Trophoblast cell (in vitro differentiated cells and primary cell): Measurements from ENCODE around the gene YKT6.
"Not testable (repeated sequence)": the region's sequence is repeated elsewhere in the genome, so short reads cannot be mapped to it uniquely, and the experiment has no call there.

ENCODE experiments used
- DNase-seq, 2 donors: peaks; one replicate each; pipeline ENCODE4 v3.0.0-alpha.2; 2016
- H2AFZ ChIP-seq: 2 replicates; pipeline ENCODE4 v1.6.1; 2013; ENCODE audit warnings: low read length, moderate library complexity, mild to moderate bottlenecking; ENCODE audit not compliant: insufficient read depth, poor library complexity
- H2AK5ac ChIP-seq: 2 replicates; pipeline ENCODE4 v1.6.1; 2013; ENCODE audit warnings: mild to moderate bottlenecking, low read length
- H2BK120ac ChIP-seq: 2 replicates; pipeline ENCODE4 v1.6.1; 2013; ENCODE audit warnings: low read length, mild to moderate bottlenecking, moderate library complexity; ENCODE audit not compliant: insufficient read depth, poor library complexity
- H2BK12ac ChIP-seq: 2 replicates; pipeline ENCODE4 v1.6.1; 2013; ENCODE audit warnings: mild to moderate bottlenecking, low read length, moderate library complexity
- H2BK5ac ChIP-seq: 2 replicates; pipeline ENCODE4 v1.6.1; 2013; ENCODE audit warnings: low read length, low read depth, moderate library complexity, mild to moderate bottlenecking; ENCODE audit not compliant: poor library complexity
- H3K14ac ChIP-seq: 2 replicates; pipeline ENCODE4 v1.6.1; 2013; ENCODE audit warnings: mild to moderate bottlenecking, low read length
- H3K18ac ChIP-seq: 2 replicates; pipeline ENCODE4 v1.6.1; 2013; ENCODE audit warnings: mild to moderate bottlenecking, low read length
- H3K23ac ChIP-seq: 2 replicates; pipeline ENCODE4 v1.6.1; 2013; ENCODE audit warnings: low read length
- H3K27ac ChIP-seq: 2 replicates; pipeline ENCODE4 v1.5.1; 2013; ENCODE audit warnings: low read depth, mild to moderate bottlenecking, inconsistent platforms, low read length, moderate library complexity
- H3K27me3 ChIP-seq: 2 replicates; pipeline ENCODE4 v1.6.1; 2013; ENCODE audit warnings: inconsistent platforms, mild to moderate bottlenecking, low read length, moderate library complexity; ENCODE audit not compliant: insufficient read depth
- H3K36me3 ChIP-seq, 2 experiments: 1 replicate in 1 of 2; 2 replicates in 1 of 2; pipeline ENCODE4 v1.6.1; 2013; ENCODE audit warnings: low read length in 2 of 2, mild to moderate bottlenecking in 2 of 2, moderate library complexity in 1 of 2; ENCODE audit not compliant: insufficient read depth in 2 of 2, control insufficient read depth in 1 of 2
- H3K4ac ChIP-seq: 2 replicates; pipeline ENCODE4 v1.6.1; 2013; ENCODE audit warnings: low read depth, mild to moderate bottlenecking, low read length, moderate library complexity
- H3K4me1 ChIP-seq, 2 experiments: 1 replicate in 1 of 2; 2 replicates in 1 of 2; pipeline ENCODE4 v1.6.1; 2013; ENCODE audit warnings: low read length in 2 of 2, mild to moderate bottlenecking in 2 of 2, moderate library complexity in 1 of 2; ENCODE audit not compliant: insufficient read depth in 2 of 2, control insufficient read depth in 1 of 2
- H3K4me2 ChIP-seq: 2 replicates; pipeline ENCODE4 v1.6.1; 2013; ENCODE audit warnings: inconsistent platforms, mild to moderate bottlenecking, low read length, moderate library complexity
- H3K4me3 ChIP-seq: 2 replicates; pipeline ENCODE4 v1.5.1; 2013; ENCODE audit warnings: mild to moderate bottlenecking, low read depth, low read length, inconsistent platforms
- H3K79me1 ChIP-seq: one replicate; pipeline ENCODE4 v1.6.1; 2013; ENCODE audit warnings: low read length
- H3K79me2 ChIP-seq: 2 replicates; pipeline ENCODE4 v1.6.1; 2013; ENCODE audit warnings: low read length, mild to moderate bottlenecking; ENCODE audit not compliant: control insufficient read depth, insufficient read depth, poor library complexity
- H3K9ac ChIP-seq: 2 replicates; pipeline ENCODE4 v1.6.1; 2013; ENCODE audit warnings: mild to moderate bottlenecking, low read length
- H3K9me3 ChIP-seq: 2 replicates; pipeline ENCODE4 v1.6.1; 2013; ENCODE audit warnings: low read depth, mild to moderate bottlenecking, control low read depth, inconsistent platforms, low read length; ENCODE audit not compliant: insufficient read depth
- H4K12ac ChIP-seq: 2 replicates; pipeline ENCODE4 v1.6.1; 2013; ENCODE audit warnings: low read depth, mild to moderate bottlenecking, low read length, moderate library complexity
- H4K8ac ChIP-seq: 2 replicates; pipeline ENCODE4 v1.6.1; 2013; ENCODE audit warnings: low read depth, mild to moderate bottlenecking, low read length, moderate library complexity
- H4K91ac ChIP-seq: one replicate; pipeline ENCODE4 v1.6.1; 2013; ENCODE audit warnings: low read depth, mild to moderate bottlenecking, low read length, moderate library complexity
- WGBS: extraction: QIAGEN DNeasy Blood & Tissue Kit; methylation state at CpG from one replicate; pipeline ENCODE4 v1.1.7; 2013; ENCODE audit warnings: missing lambda C conversion rate; ENCODE audit not compliant: insufficient read length, insufficient coverage; ENCODE audit errors: extremely low coverage; 5-methylcytosine and 5-hydroxymethylcytosine counted together

YKT6 gene

DNA sequence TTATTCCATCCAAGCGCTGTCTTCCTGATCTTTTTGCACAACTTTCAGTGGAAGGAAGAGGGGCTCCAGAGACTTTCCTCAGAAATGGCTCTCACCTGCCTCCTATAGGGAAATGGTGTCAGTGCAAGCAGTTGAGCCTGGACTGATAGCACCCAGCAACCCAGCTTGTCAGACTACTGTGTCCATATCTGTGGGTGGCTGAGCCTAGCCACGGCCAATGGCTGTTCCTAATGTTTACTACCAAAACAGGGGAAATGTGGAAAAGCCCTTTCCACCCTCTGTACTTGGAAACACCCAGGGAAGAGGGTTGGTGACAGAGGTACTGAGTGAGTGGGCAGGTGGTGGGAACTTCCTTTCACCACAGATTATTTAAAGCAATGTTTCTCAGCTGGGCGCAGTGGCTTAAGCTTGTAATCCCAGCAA lies 4.3 kb upstream of the YKT6 start:
- Histone ChIP-seq H3K36me3 (no peaks in the 10 kb centered on the region), H2AK5ac (no peak overlapping the region), H3K4me3 (no peak overlapping the region), H3K27me3 (no peaks in the 10 kb centered on the region), H3K4ac (no peak overlapping the region), H2BK120ac (no peak overlapping the region), H3K4me2 (no peak overlapping the region), H3K14ac (no peak overlapping the region), H3K18ac (no peak overlapping the region), H4K91ac (no peak overlapping the region), H4K12ac (no peak overlapping the region), H3K79me2 (peaks cover 4% of the 10 kb centered on the region), H4K8ac (no peak overlapping the region), H3K9me3 (no peaks in the 10 kb centered on the region), H3K79me1 (peaks cover 3% of the 10 kb centered on the region), H2BK12ac (no peak overlapping the region), H2AFZ (no peak overlapping the region), H3K27ac (no peak overlapping the region), H2BK5ac (no peak overlapping the region), H3K4me1 (no peaks in the 10 kb centered on the region), H3K9ac (no peak overlapping the region), H3K23ac (no peak overlapping the region)
- WGBS = no CpG with 5 or more reads among the region's 3 CpGs
- peak; percentile 44 to 72 for DNase-seq

DNA sequence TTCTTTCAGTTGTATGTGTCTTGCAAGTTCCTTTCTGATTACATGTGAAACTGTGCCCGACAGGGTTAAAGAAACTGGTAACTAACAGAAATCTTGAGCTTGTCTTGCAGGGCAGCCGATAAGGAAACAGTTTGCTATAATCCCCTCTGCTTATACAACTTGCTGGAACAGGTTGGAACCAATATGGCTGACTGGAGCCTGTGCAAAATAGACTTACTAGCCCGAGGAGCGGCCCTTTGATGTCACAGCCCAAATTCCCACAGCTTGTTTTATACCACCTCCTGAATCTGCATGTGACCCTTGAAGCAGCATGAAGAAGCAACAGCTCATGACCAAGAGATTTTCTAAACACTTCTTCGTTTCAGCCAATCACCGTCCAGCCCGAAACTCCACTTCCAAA lies 3.3 kb upstream of the YKT6 start:
- 100% methylated on average over 3 of the region's 7 CpGs for WGBS
- Histone ChIP-seq H2BK5ac (no peak overlapping the region), H4K91ac (no peak overlapping the region), H2BK12ac (no peak overlapping the region), H3K4ac (no peak overlapping the region), H3K4me2 (no peak overlapping the region), H4K8ac (no peak overlapping the region), H3K79me1 (peaks cover 3% of the 10 kb centered on the region), H3K4me1 (peaks cover 3 to 4% of the 10 kb centered on the region in 2 experiments), H3K27ac (no peak overlapping the region), H2AFZ (no peak overlapping the region), H3K9ac (no peak overlapping the region), H4K12ac (no peak overlapping the region), H3K79me2 (peaks cover 9% of the 10 kb centered on the region), H3K4me3 (no peak overlapping the region), H2BK120ac (no peak overlapping the region), H2AK5ac (no peak overlapping the region), H3K14ac (no peak overlapping the region), H3K9me3 (no peaks in the 10 kb centered on the region), H3K18ac (no peak overlapping the region), H3K23ac (no peak overlapping the region), H3K36me3 (no peaks in the 10 kb centered on the region), H3K27me3 (no peaks in the 10 kb centered on the region)
- DNase-seq = no peak

DNA sequence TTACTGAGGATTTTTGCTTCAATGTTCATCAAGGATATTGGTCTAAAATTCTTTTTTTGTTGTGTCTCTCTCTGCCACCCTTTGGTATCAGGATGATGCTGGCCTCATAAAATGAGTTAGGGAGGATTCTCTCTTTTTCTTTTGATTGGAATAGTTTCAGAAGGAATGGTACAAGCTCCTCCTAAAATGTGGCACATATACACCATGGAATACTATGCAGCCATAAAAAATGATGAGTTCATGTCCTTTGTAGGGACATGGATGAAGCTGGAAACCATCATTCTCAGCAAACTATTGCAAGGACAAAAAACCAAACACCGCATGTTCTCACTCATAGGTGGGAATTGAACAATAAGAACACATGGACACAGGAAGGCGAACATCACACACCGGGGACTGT lies 615 bp upstream of the YKT6 start:
- not testable (repeated sequence) for H4K91ac ChIP-seq, H3K36me3 ChIP-seq, H3K18ac ChIP-seq, H2AK5ac ChIP-seq, H4K12ac ChIP-seq, H3K4me1 ChIP-seq, H4K8ac ChIP-seq, DNase-seq, H3K23ac ChIP-seq, H3K27me3 ChIP-seq, H3K9me3 ChIP-seq, H3K79me1 ChIP-seq, H3K4ac ChIP-seq, H2BK12ac ChIP-seq, H3K4me3 ChIP-seq, H3K4me2 ChIP-seq, H3K9ac ChIP-seq, H2BK120ac ChIP-seq, H3K14ac ChIP-seq, H2AFZ ChIP-seq, H2BK5ac ChIP-seq, H3K27ac ChIP-seq
- peaks cover 14% of the 10 kb centered on the region for H3K79me2 ChIP-seq
- WGBS = no CpG with 5 or more reads among the region's 3 CpGs

DNA sequence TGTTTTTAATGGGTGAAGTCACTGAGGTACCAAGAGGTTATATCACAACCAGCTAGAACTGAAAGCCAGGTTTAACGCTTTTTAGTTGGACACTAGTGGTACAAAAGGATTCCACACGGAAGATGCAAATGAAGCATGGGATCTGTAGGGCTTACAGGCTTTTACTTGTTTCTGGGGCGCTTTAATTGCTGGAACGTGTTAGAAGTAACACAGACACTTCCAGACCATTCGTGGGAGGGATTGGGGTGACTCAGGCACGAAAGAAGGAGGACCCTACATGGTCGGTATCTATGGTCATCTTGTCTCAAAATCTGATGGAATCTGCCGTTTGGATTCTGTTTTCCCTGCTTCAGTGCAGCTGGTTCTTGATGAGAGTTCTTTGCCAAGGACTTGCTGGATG lies 1.0 kb downstream of the YKT6 start:
- Histone ChIP-seq H3K4me2 (peak overlapping the region; percentile 94), H3K79me2 (peaks cover 14% of the 10 kb centered on the region)

More for the DNA sequence above, 1.0 kb downstream of the YKT6 start:
- no peak overlapping the region for H2BK12ac ChIP-seq
- no peak overlapping the region for H2BK5ac ChIP-seq
- H3K9me3 ChIP-seq = no peaks in the 10 kb centered on the region
- peaks cover 3 to 4% of the 10 kb centered on the region in 2 experiments for H3K4me1 ChIP-seq
- no peak overlapping the region for H2BK120ac ChIP-seq
- peak overlapping the region; percentile 78 for H3K4ac ChIP-seq
- DNase-seq = no peak
- H3K79me1 ChIP-seq = peaks cover 3% of the 10 kb centered on the region
- H4K8ac ChIP-seq = no peak overlapping the region
- peak overlapping the region; percentile 12 for H3K9ac ChIP-seq
- no peak overlapping the region for H3K23ac ChIP-seq
- no peak overlapping the region for H3K18ac ChIP-seq
- H3K27me3 ChIP-seq = no peaks in the 10 kb centered on the region
- no peak overlapping the region for H3K27ac ChIP-seq
- no peak overlapping the region for H4K12ac ChIP-seq
- no CpG with 5 or more reads among the region's 8 CpGs for WGBS
- no peak overlapping the region for H2AFZ ChIP-seq
- no peak overlapping the region for H4K91ac ChIP-seq
- H2AK5ac ChIP-seq = no peak overlapping the region
- H3K36me3 ChIP-seq = peaks cover 12 to 22% of the 10 kb centered on the region in 2 experiments
- peak overlapping the region; percentile 47 for H3K4me3 ChIP-seq
- H3K14ac ChIP-seq = no peak overlapping the region
